GM23338 (cell line): ENCODE data around the gene TJAP1. TPM values are rescaled to one million over a fixed set of nuclear protein-coding genes. Genes with fewer than 3 reads are reported as not detected.

Experiments
- ATAC-seq: fragments of 200-7000 bp; cut with Tn5 transposase; 3 replicates; pipeline ENCODE4 v1.9.1; 2020
- DNase-seq: peaks from one replicate; pipeline ENCODE4 v3.0.0-alpha.2; 2015; ENCODE audit warnings: low spot score
- H2AFZ ChIP-seq: fragments of 200-600 bp; sonication (generic); 2 replicates; pipeline ENCODE4 v1.8.0; 2016; ENCODE audit warnings: antibody characterized with exemption, mild to moderate bottlenecking, moderate library complexity
- H3F3A ChIP-seq: fragments of 200-600 bp; sonication (generic); replicated peaks from 2 replicates; pipeline ENCODE4 v1.8.0; 2017; ENCODE audit warnings: antibody characterized with exemption, mixed run types, low read depth
- H3K27ac ChIP-seq: fragments of 200-600 bp; sonication (generic); 2 replicates; pipeline ENCODE4 v1.6.1; 2016; ENCODE audit warnings: low read depth
- H3K27me3 ChIP-seq: fragments of 200-600 bp; sonication (generic); 2 replicates; pipeline ENCODE4 v1.8.0; 2016; ENCODE audit warnings: mild to moderate bottlenecking, mixed run types, moderate library complexity; ENCODE audit not compliant: insufficient read depth
- H3K36me3 ChIP-seq: fragments of 200-600 bp; sonication (generic); 2 replicates; pipeline ENCODE4 v1.8.0; 2016; ENCODE audit warnings: mild to moderate bottlenecking; ENCODE audit not compliant: insufficient read depth
- H3K4me1 ChIP-seq: fragments of 200-600 bp; sonication (generic); 2 replicates; pipeline ENCODE4 v1.8.0; 2016; ENCODE audit warnings: mild to moderate bottlenecking, moderate library complexity; ENCODE audit not compliant: insufficient read depth
- H3K4me2 ChIP-seq: fragments of 200-600 bp; sonication (generic); 2 replicates; pipeline ENCODE4 v1.7.1; 2017; ENCODE audit warnings: mixed run types
- H3K4me3 ChIP-seq: fragments of 200-600 bp; sonication (generic); 2 replicates; pipeline ENCODE4 v1.6.1; 2016; ENCODE audit warnings: mixed run types
- H3K79me2 ChIP-seq: fragments of 200-600 bp; sonication (generic); replicated peaks from 2 replicates; pipeline ENCODE4 v1.8.0; 2017; ENCODE audit warnings: mild to moderate bottlenecking; ENCODE audit not compliant: insufficient read depth
- H3K9me2 ChIP-seq: fragments of 200-600 bp; sonication (generic); 2 replicates; pipeline ENCODE4 v1.8.0; 2017; ENCODE audit not compliant: insufficient read depth
- H4K20me1 ChIP-seq: fragments of 200-600 bp; sonication (generic); replicated peaks from 2 replicates; pipeline ENCODE4 v1.8.0; 2017; ENCODE audit warnings: mild to moderate bottlenecking; ENCODE audit not compliant: insufficient read depth
- H3K27ac Mint-ChIP-seq: 2 replicates; pipeline ENCODE4 v1.8.0; 2020; ENCODE audit warnings: inconsistent platforms, mild to moderate bottlenecking, moderate library complexity, mixed read lengths
- H3K27me3 Mint-ChIP-seq: 3 replicates; pipeline ENCODE4 v1.8.0; 2022; ENCODE audit warnings: low read depth, mild to moderate bottlenecking, moderate library complexity, mixed read lengths, inconsistent platforms; ENCODE audit not compliant: insufficient read depth, poor library complexity
- H3K36me3 Mint-ChIP-seq: 3 replicates; pipeline ENCODE4 v1.8.0; 2021; ENCODE audit warnings: low read depth, mild to moderate bottlenecking, inconsistent platforms, moderate library complexity, mixed read lengths
- H3K4me1 Mint-ChIP-seq: 3 replicates; pipeline ENCODE4 v1.8.0; 2020; ENCODE audit warnings: mild to moderate bottlenecking, inconsistent platforms, mixed read lengths
- H3K4me3 Mint-ChIP-seq: 3 replicates; pipeline ENCODE4 v1.8.0; 2021; ENCODE audit warnings: moderate library complexity, mild to moderate bottlenecking, inconsistent platforms, mixed read lengths
- H3K9me3 Mint-ChIP-seq: 3 replicates; pipeline ENCODE4 v1.8.0; 2020; ENCODE audit warnings: moderate library complexity, mild to moderate bottlenecking, inconsistent platforms, mixed read lengths
- CREB1 ChIP-seq: fragments of 250-450 bp; sonication (Bioruptor Pico); IDR thresholded peaks from 2 replicates; pipeline ENCODE4 v1.5.0; 2020; ENCODE audit warnings: low read depth, mild to moderate bottlenecking, moderate library complexity
- CTCF ChIP-seq, 2 experiments: fragments of 200-600 bp in 1 of 2; sonication (generic) in 1 of 2; conservative IDR thresholded peaks; 2 replicates each; pipeline versions ENCODE4 v1.5.1 to v1.6.1; 2016 to 2017; ENCODE audit warnings: antibody characterized with exemption in 2 of 2, low read depth in 2 of 2, mild to moderate bottlenecking in 2 of 2, moderate library complexity in 1 of 2
- EZH2 ChIP-seq: fragments of 200-600 bp; sonication (generic); IDR thresholded peaks from one replicate; pipeline ENCODE4 v1.8.0; 2017; ENCODE audit warnings: antibody characterized with exemption, mild to moderate bottlenecking, low read depth; ENCODE audit not compliant: unreplicated experiment
- EZH2phosphoT487 ChIP-seq: fragments of 200-600 bp; sonication (generic); IDR thresholded peaks from one replicate; pipeline ENCODE4 v1.8.1; 2018; ENCODE audit warnings: antibody characterized with exemption; ENCODE audit not compliant: unreplicated experiment
- JUNB ChIP-seq: IDR thresholded peaks from one replicate; pipeline ENCODE4 v1.6.1; 2016; ENCODE audit warnings: antibody characterized with exemption; ENCODE audit not compliant: unreplicated experiment
- POLR2AphosphoS5 ChIP-seq: IDR thresholded peaks from 2 replicates; pipeline ENCODE4 v1.6.1; 2016; ENCODE audit warnings: antibody characterized with exemption, low read depth
- REST ChIP-seq: IDR thresholded peaks from one replicate; pipeline ENCODE4 v1.6.1; 2018; ENCODE audit warnings: antibody characterized with exemption; ENCODE audit not compliant: unreplicated experiment
- STAT1 ChIP-seq: IDR thresholded peaks from one replicate; pipeline ENCODE4 v1.6.1; 2016; ENCODE audit warnings: antibody characterized with exemption; ENCODE audit not compliant: unreplicated experiment
- ZNF331 ChIP-seq: fragments of 250-450 bp; sonication (Bioruptor Pico); IDR thresholded peaks from 2 replicates; pipeline ENCODE4 v1.5.0; 2020; ENCODE audit warnings: low read depth, mild to moderate bottlenecking, moderate library complexity
- ZNF462 ChIP-seq: fragments of 250-450 bp; sonication (Bioruptor Pico); IDR thresholded peaks from 2 replicates; pipeline ENCODE4 v1.5.0; 2020; ENCODE audit warnings: mild to moderate bottlenecking, moderate library complexity
- polyA plus RNA-seq: library from polyadenylated mRNA; unstranded; fragments of >200 nt; fragmentation: Nextera tagmentation; extraction: Ambion mirVana; gene quantifications from 2 replicates; pipeline ENCODE4 v1.2.1, GENCODE V29; 2016
- total RNA-seq: library from RNA; depleted of rRNA; stranded (reverse); fragments of >200 nt; shearing (Covaris generic); gene quantifications from 2 replicates; pipeline ENCODE4 v1.2.3, GENCODE V29; 2014
- TF ChIP-seq, protein P1 (sequence below): IDR thresholded peaks from 2 replicates; pipeline ENCODE4 v1.6.1; 2016; ENCODE audit warnings: antibody characterized with exemption

TJAP1 gene
- total and polyA plus RNA-seq, 2 experiments from 2014 or later: 17.6 to 34.3 TPM

DNA sequence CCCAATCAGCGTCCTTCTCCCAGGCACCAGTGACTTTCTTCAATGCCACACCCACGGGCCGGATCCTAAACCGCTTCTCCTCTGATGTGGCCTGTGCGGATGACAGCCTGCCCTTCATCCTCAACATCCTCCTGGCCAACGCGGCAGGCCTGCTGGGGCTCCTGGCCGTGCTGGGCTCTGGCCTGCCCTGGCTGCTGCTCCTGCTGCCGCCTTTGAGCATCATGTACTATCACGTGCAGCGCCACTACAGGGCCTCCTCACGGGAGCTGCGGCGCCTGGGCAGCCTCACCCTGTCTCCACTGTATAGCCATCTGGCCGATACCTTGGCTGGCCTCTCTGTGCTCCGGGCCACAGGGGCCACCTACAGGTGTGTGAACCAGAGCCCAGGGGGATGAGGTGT, 31.8 kb upstream of the TJAP1 start (continued):
- TF ChIP-seq ZNF462 (CRISPR knock-in tag): no peak
- no peak for TF ChIP-seq EZH2

DNA sequence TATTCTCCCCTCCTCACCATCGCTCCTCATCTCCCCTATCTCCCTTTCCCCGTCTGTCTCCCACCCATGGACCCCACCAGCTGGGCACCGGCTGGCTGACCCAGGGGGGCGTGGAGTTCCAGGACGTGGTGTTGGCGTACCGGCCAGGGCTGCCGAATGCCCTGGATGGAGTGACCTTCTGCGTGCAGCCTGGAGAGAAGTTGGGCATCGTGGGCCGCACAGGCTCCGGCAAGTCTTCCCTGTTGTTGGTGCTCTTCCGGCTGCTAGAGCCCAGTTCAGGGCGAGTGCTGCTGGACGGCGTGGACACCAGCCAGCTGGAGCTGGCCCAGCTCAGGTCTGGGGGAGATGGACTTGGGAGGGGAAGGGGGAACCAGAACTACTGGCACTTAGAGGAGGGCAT, 29.8 kb upstream of the TJAP1 start:
- Mint-ChIP-seq H3K9me3 (no peaks in the 10 kb centered on the region), H3K4me1 (no peaks in the 10 kb centered on the region), H3K27me3 (peaks cover 9% of the 10 kb centered on the region), H3K4me3 (no peak overlapping the region), H3K36me3 (peaks cover 15% of the 10 kb centered on the region), H3K27ac (no peak overlapping the region)
- no peaks in the 10 kb centered on the region for H3F3A ChIP-seq
- H4K20me1 ChIP-seq: no peaks in the 10 kb centered on the region; the same call in 1 of the 2 replicates
- no peaks in the 10 kb centered on the region for H3K4me1 ChIP-seq
- H3K79me2 ChIP-seq: no peaks in the 10 kb centered on the region
- ATAC-seq (no peak), DNase-seq (no peak)
- no peaks in the 10 kb centered on the region for H3K9me2 ChIP-seq
- H3K36me3 ChIP-seq: no peaks in the 10 kb centered on the region
- no peak overlapping the region for H3K4me3 ChIP-seq
- no peak overlapping the region for H2AFZ ChIP-seq
- H3K4me2 ChIP-seq: no peak overlapping the region
- no peak overlapping the region for H3K27ac ChIP-seq
- no peaks in the 10 kb centered on the region for H3K27me3 ChIP-seq
- TF ChIP-seq CREB1 (no peak), STAT1 (no peak), JUNB (no peak), POLR2AphosphoS5 (no peak), EZH2 (no peak), ZNF331 (CRISPR knock-in tag) (no peak), REST (no peak), EZH2phosphoT487 (no peak), CTCF (conservative IDR thresholded peaks at IDR 0.05; ENCODE audit: low read depth in 2 of 2) (no peak)
- TF ChIP-seq, protein P1, sequence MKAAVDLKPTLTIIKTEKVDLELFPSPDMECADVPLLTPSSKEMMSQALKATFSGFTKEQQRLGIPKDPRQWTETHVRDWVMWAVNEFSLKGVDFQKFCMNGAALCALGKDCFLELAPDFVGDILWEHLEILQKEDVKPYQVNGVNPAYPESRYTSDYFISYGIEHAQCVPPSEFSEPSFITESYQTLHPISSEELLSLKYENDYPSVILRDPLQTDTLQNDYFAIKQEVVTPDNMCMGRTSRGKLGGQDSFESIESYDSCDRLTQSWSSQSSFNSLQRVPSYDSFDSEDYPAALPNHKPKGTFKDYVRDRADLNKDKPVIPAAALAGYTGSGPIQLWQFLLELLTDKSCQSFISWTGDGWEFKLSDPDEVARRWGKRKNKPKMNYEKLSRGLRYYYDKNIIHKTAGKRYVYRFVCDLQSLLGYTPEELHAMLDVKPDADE: no peak
